K562 (cell line): ENCODE results near the gene MRPL28. TPM values are rescaled to one million over a fixed set of nuclear protein-coding genes. Genes with fewer than 3 reads are reported as not detected.

Experiments used
- BRD4 ChIP-seq: fragments of 200-600 bp; sonication (generic); IDR thresholded peaks from 2 replicates; pipeline ENCODE4 v1.6.1; 2017; ENCODE audit warnings: inconsistent platforms
- CHD1 ChIP-seq: fragments of 200-600 bp; sonication (generic); IDR thresholded peaks from one replicate; pipeline ENCODE4 v1.6.1; 2012; ENCODE audit warnings: mild to moderate bottlenecking, moderate library complexity, low read length, inconsistent platforms
- CREM ChIP-seq: IDR thresholded peaks from 2 replicates; pipeline ENCODE4 v1.6.1; 2014; ENCODE audit warnings: antibody characterized with exemption, low read depth
- CXXC5 ChIP-seq: fragments of 250-450 bp; sonication (Bioruptor Pico); IDR thresholded peaks from 2 replicates; pipeline ENCODE4 v1.8.0; 2022; ENCODE audit warnings: inconsistent platforms, mild to moderate bottlenecking, moderate library complexity
- EZH2 ChIP-seq: IDR thresholded peaks from 2 replicates; pipeline ENCODE4 v1.6.1; 2012; ENCODE audit warnings: low read depth, mild to moderate bottlenecking, inconsistent platforms, low read length, borderline replicate concordance
- HLTF ChIP-seq: fragments of 450-650 bp; IDR thresholded peaks from 2 replicates; pipeline ENCODE4 v1.6.1; 2016
- ILK ChIP-seq: fragments of 450-650 bp; IDR thresholded peaks from 2 replicates; pipeline ENCODE4 v1.6.1; 2016; ENCODE audit warnings: missing genetic modification characterization, low read depth, mild to moderate bottlenecking, missing compliant biosample characterization, moderate library complexity, borderline replicate concordance
- KAT7 ChIP-seq: sonication (generic); formaldehyde crosslinking; IDR thresholded peaks from 2 replicates; pipeline ENCODE4 v1.8.0; 2022; ENCODE audit warnings: missing genetic modification reagents, mild to moderate bottlenecking, borderline replicate concordance
- KLF6 ChIP-seq: fragments of 250-450 bp; sonication (Bioruptor Pico); IDR thresholded peaks from 2 replicates; pipeline ENCODE4 v1.4.0; 2020; ENCODE audit warnings: mild to moderate bottlenecking, moderate library complexity, borderline replicate concordance
- MTA2 ChIP-seq: fragments of 450-650 bp; IDR thresholded peaks from 2 replicates; pipeline ENCODE4 v1.6.1; 2016; ENCODE audit warnings: low read depth
- MXI1 ChIP-seq: IDR thresholded peaks from 2 replicates; pipeline ENCODE4 v1.6.1; 2011; ENCODE audit warnings: low read depth, mild to moderate bottlenecking, improper control_type of control experiment, low read length
- NR4A1 ChIP-seq, 2 experiments: fragments of 250-450 bp in 1 of 2; fragments of 450-650 bp in 1 of 2; sonication (Bioruptor Pico) in 1 of 2; IDR thresholded peaks; 2 replicates each; pipeline versions ENCODE4 v1.4.0 to v1.6.1; 2016 to 2020; ENCODE audit warnings: mild to moderate bottlenecking in 2 of 2, missing compliant biosample characterization in 1 of 2, missing genetic modification characterization in 1 of 2, moderate library complexity in 1 of 2
- PTBP1 ChIP-seq: fragments of 200-400 bp; formaldehyde crosslinking; IDR thresholded peaks from 2 replicates; pipeline ENCODE4 v1.6.1; 2017; ENCODE audit warnings: low read depth, low read length
- RCOR1 ChIP-seq, 2 experiments: IDR thresholded peaks; 2 replicates each; pipeline ENCODE4 v1.6.1; 2012; ENCODE audit warnings: low read depth in 2 of 2, low read length in 2 of 2, borderline replicate concordance in 1 of 2, improper control_type of control experiment in 1 of 2
- SLC30A9 ChIP-seq: fragments of 250-450 bp; sonication (Bioruptor Pico); IDR thresholded peaks from 2 replicates; pipeline ENCODE4 v1.8.0; 2022; ENCODE audit warnings: mild to moderate bottlenecking, moderate library complexity
- SRSF9 ChIP-seq: fragments of 200-400 bp; formaldehyde crosslinking; IDR thresholded peaks from 2 replicates; pipeline ENCODE4 v1.6.1; 2017; ENCODE audit warnings: low read depth, low read length, borderline replicate concordance
- U2AF1 ChIP-seq: fragments of 200-400 bp; formaldehyde crosslinking; optimal IDR thresholded peaks from 2 replicates; pipeline ENCODE3; 2017; ENCODE audit warnings: mild to moderate bottlenecking, low read depth, low read length, moderate library complexity
- ZFPM2 ChIP-seq: fragments of 250-450 bp; sonication (Bioruptor Pico); IDR thresholded peaks from 2 replicates; pipeline ENCODE4 v1.5.1; 2022; ENCODE audit warnings: mild to moderate bottlenecking
- ZNF436 ChIP-seq: fragments of 250-450, 450-650 bp; sonication (Bioruptor Pico); formaldehyde crosslinking; IDR thresholded peaks from 2 replicates; pipeline ENCODE4 v1.7.0; 2020; ENCODE audit warnings: mild to moderate bottlenecking
- ZNF77 ChIP-seq: fragments of 250-450 bp; sonication (Bioruptor Pico); IDR thresholded peaks from 2 replicates; pipeline ENCODE4 v1.5.0; 2020
- polyA plus RNA-seq, 8 experiments: library from polyadenylated mRNA; depleted of rRNA in 4 of 8; stranded (reverse) in 5 of 8; unstranded in 3 of 8; fragments of >200 nt; fragmentation: Nextera tagmentation in 2 of 8; fragmentation: Illumina TruSeq in 1 of 8; extraction: Ambion mirVana in 2 of 8; extraction: Trizol in 1 of 8; gene quantifications; 2 replicates each; pipeline versions ENCODE4 v1.2.1 to v1.2.3, GENCODE V29; 2011 to 2014; ENCODE audit warnings: inconsistent platforms in 1 of 8, missing spikeins in 1 of 8
- total RNA-seq, 7 experiments: library from RNA; depleted of rRNA in 6 of 7; stranded (reverse); fragments of >200 nt in 6 of 7; fragmentation: Illumina TruSeq in 2 of 7; extraction: Trizol in 2 of 7; gene quantifications; 2 replicates each; pipeline versions ENCODE4 v1.2.1 to v1.2.3, GENCODE V29; 2011 to 2021; ENCODE audit warnings: low replicate concordance in 1 of 7
- TF ChIP-seq, protein P1 (sequence below): fragments of 450-650 bp; formaldehyde crosslinking; IDR thresholded peaks from 2 replicates; pipeline ENCODE4 v1.4.0; 2022; ENCODE audit warnings: missing genetic modification characterization
- TF ChIP-seq, protein P2 (sequence below): sonication (generic); formaldehyde crosslinking; IDR thresholded peaks from 2 replicates; pipeline ENCODE4 v1.8.0; 2022; ENCODE audit warnings: missing genetic modification reagents, mild to moderate bottlenecking, moderate library complexity, borderline replicate concordance
- TF ChIP-seq, protein P3 (sequence below): fragments of 450-650 bp; formaldehyde crosslinking; IDR thresholded peaks from 2 replicates; pipeline ENCODE4 v1.4.0; 2020; ENCODE audit warnings: mild to moderate bottlenecking
- TF ChIP-seq, protein P4 (sequence below): IDR thresholded peaks from 2 replicates; pipeline ENCODE4 v1.6.1; 2014; ENCODE audit warnings: antibody characterized with exemption

Gene MRPL28
- total and polyA plus RNA-seq, 9 of the 15 experiments (the other 6 are each of a cell fraction or from before 2014, with no cell fraction given) = 2.5 to 323 (median 175) TPM

DNA sequence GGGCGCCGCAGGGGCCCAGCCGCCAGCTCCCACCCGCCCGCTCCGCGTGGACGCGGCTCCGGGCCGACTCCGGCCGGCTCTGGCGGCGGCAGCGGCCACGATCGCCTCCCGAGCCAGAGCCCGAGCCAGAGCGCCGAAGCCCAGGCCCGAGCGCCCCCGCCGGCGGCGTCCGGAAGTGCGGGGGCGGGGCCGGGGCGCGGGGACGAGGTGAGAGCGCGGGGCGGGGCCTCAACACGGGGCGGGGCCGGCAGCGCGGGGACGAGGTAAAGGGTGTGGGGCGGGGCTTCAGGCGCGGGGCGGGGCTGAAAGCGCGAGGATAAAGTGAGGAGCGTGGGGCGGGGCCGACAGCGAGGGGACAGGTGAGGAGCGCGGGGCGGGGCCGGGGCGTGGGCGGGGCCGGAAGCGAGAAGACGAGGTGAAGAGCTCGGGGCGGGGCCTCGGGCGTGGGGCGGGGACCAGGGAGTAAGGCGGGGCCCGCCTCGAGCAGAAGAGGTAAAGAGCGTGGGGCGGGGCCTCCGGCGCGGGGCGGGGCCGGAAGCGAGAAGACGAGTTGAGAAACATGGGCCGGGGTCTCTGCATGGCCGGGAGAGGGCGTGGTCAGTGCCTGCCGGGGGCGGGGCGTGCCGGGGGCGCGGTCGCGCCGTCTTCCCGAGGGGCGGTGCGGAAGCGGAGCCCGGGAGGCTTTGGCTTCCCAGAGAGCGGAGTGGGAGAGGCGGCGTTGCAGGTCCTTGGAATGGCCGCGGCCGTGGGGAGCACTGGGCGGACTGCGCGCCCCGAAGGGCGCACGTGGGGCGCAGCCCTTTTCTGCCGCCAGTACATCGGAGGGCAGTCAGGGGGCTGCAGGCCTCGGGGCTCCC is 17.6 kb downstream of the MRPL28 start, which contains the start of gene AXIN1 (continued):
- TF ChIP-seq MTA2 (no peak), CXXC5 (CRISPR knock-in tag) (peak; percentile 53), ILK (no peak), U2AF1 (no peak), ZNF77 (CRISPR knock-in tag) (no peak), MXI1 (0 out of 2 replicates have a peak, but pooled peaks have one; percentile 48), CHD1 (no peak), ZNF436 (CRISPR knock-in tag) (no peak), KAT7 (CRISPR knock-in tag) (no peak), HLTF (no peak), KLF6 (no peak), SLC30A9 (CRISPR knock-in tag) (no peak), RCOR1 (IDR thresholded peaks at IDR 0.05; ENCODE audit: borderline replicate concordance in 1 of 2, low read depth in 2 of 2, low read length in 2 of 2) (no peak), ZFPM2 (CRISPR knock-in tag) (no peak), NR4A1 (CRISPR knock-in tag; IDR thresholded peaks at IDR 0.05) (no peak), NR4A1 (tag; IDR thresholded peaks at IDR 0.05) (no peak), BRD4 (no peak), EZH2 (no peak), PTBP1 (no peak), CREM (0 out of 2 replicates have a peak, but pooled peaks have one; percentile 6), SRSF9 (no peak)
- TF ChIP-seq, protein P1, sequence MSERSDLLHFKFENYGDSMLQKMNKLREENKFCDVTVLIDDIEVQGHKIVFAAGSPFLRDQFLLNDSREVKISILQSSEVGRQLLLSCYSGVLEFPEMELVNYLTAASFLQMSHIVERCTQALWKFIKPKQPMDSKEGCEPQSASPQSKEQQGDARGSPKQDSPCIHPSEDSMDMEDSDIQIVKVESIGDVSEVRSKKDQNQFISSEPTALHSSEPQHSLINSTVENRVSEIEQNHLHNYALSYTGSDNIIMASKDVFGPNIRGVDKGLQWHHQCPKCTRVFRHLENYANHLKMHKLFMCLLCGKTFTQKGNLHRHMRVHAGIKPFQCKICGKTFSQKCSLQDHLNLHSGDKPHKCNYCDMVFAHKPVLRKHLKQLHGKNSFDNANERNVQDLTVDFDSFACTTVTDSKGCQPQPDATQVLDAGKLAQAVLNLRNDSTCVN (CRISPR knock-in tag) = no peak
- TF ChIP-seq, protein P2, sequence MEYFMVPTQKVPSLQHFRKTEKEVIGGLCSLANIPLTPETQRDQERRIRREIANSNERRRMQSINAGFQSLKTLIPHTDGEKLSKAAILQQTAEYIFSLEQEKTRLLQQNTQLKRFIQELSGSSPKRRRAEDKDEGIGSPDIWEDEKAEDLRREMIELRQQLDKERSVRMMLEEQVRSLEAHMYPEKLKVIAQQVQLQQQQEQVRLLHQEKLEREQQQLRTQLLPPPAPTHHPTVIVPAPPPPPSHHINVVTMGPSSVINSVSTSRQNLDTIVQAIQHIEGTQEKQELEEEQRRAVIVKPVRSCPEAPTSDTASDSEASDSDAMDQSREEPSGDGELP (CRISPR knock-in tag) = peak; percentile 57; the same call in 1 of the 2 replicates
- TF ChIP-seq, protein P3, sequence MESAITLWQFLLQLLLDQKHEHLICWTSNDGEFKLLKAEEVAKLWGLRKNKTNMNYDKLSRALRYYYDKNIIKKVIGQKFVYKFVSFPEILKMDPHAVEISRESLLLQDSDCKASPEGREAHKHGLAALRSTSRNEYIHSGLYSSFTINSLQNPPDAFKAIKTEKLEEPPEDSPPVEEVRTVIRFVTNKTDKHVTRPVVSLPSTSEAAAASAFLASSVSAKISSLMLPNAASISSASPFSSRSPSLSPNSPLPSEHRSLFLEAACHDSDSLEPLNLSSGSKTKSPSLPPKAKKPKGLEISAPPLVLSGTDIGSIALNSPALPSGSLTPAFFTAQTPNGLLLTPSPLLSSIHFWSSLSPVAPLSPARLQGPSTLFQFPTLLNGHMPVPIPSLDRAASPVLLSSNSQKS (CRISPR knock-in tag) = no peak
- TF ChIP-seq, protein P4, sequence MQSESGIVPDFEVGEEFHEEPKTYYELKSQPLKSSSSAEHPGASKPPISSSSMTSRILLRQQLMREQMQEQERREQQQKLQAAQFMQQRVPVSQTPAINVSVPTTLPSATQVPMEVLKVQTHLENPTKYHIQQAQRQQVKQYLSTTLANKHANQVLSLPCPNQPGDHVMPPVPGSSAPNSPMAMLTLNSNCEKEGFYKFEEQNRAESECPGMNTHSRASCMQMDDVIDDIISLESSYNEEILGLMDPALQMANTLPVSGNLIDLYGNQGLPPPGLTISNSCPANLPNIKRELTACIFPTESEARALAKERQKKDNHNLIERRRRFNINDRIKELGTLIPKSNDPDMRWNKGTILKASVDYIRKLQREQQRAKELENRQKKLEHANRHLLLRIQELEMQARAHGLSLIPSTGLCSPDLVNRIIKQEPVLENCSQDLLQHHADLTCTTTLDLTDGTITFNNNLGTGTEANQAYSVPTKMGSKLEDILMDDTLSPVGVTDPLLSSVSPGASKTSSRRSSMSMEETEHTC = no peak
